ENCODE data around the gene TMEM200A. TPM values are rescaled to one million over a fixed set of nuclear protein-coding genes. Genes with fewer than 3 reads are reported as not detected.

Gene TMEM200A
- total RNA-seq, 2 experiments from 2014 or later = 0.20 TPM

- Mint-ChIP-seq H3K27ac (no peak overlapping the region), H3K4me3 (no peak overlapping the region)
These were observed 15.9 kb downstream of the TMEM200A start for GRCh38 chr6:130381459-130382380.

GRCh38 chr6:130382872-130383490, 17.2 kb downstream of the TMEM200A start:
- DNase-seq (no peak), ATAC-seq (no peak)
- intact Hi-C loops (cut with micrococcal nuclease) = no loop called here
- Mint-ChIP-seq H3K4me1 (ENCODE audit: low read depth) (peaks cover 18% of the 10 kb centered on the region), H3K36me3 (ENCODE audit: low read depth) (no peaks in the 10 kb centered on the region), H3K27ac (no peak overlapping the region), H3K27me3 (no peaks in the 10 kb centered on the region), H3K9me3 (no peaks in the 10 kb centered on the region), H3K4me3 (no peak overlapping the region)
- CTCF ChIA-PET = interaction anchor here (0.9 to 1.8 kb wide), 11 partner anchors 7 to 315 kb away, joined by 3 to 8 read pairs (median 3); no protein-coding TSS in a partner anchor
- TF ChIP-seq CTCF (IDR thresholded peaks at IDR 0.05) = no peak
- POLR2A ChIA-PET = no interaction called here

More at GRCh38 chr6:130381459-130382380, 15.9 kb downstream of the TMEM200A start:
- peak; percentile 42 for DNase-seq
- no peak for TF ChIP-seq CTCF (IDR thresholded peaks at IDR 0.05)
- H3K36me3 Mint-ChIP-seq (ENCODE audit: low read depth) = no peaks in the 10 kb centered on the region
- ATAC-seq = peak; percentile 84
- intact Hi-C loops (cut with micrococcal nuclease) = no loop called here
- H3K9me3 Mint-ChIP-seq = no peaks in the 10 kb centered on the region
- H3K4me1 Mint-ChIP-seq (ENCODE audit: low read depth) = peaks cover 18% of the 10 kb centered on the region
- ChIA-PET CTCF (interaction anchor here (0.6 to 1.8 kb wide), 16 partner anchors 9 to 316 kb away, joined by 3 to 8 read pairs (median 4); partner anchors contain the start of gene TMEM200A), POLR2A (interaction anchor here (1.2 kb wide), 1 partner anchor 8 kb away, joined by 4 read pairs; no protein-coding TSS in a partner anchor)
- no peaks in the 10 kb centered on the region for H3K27me3 Mint-ChIP-seq

- H3K27ac Mint-ChIP-seq = no peak overlapping the region
- no peak for TF ChIP-seq CTCF (IDR thresholded peaks at IDR 0.05)
- DNase-seq (no peak), ATAC-seq (no peak)
- H3K4me1 Mint-ChIP-seq (ENCODE audit: low read depth) = peaks cover 18% of the 10 kb centered on the region
- no peaks in the 10 kb centered on the region for H3K9me3 Mint-ChIP-seq
- no peak overlapping the region for H3K4me3 Mint-ChIP-seq
- CTCF ChIA-PET = interaction anchor here (0.9 to 1.6 kb wide), 2 partner anchors 63 to 313 kb away, joined by 3 to 6 read pairs; no protein-coding TSS in a partner anchor
- intact Hi-C loops (cut with micrococcal nuclease) = no loop called here
- H3K36me3 Mint-ChIP-seq (ENCODE audit: low read depth) = no peaks in the 10 kb centered on the region
- POLR2A ChIA-PET = no interaction called here
- no peaks in the 10 kb centered on the region for H3K27me3 Mint-ChIP-seq
These were observed 19.4 kb downstream of the TMEM200A start for GRCh38 chr6:130385064-130385695.

- H3K9me3 Mint-ChIP-seq = no peaks in the 10 kb centered on the region
- ChIA-PET POLR2A (interaction anchor here (0.6 kb wide), 1 partner anchor 406 kb away, joined by 6 read pairs; no protein-coding TSS in a partner anchor), CTCF (interaction anchor here (1.4 kb wide), 1 partner anchor 309 kb away, joined by 3 read pairs; no protein-coding TSS in a partner anchor)
- TF ChIP-seq CTCF (IDR thresholded peaks at IDR 0.05) = no peak
- no peaks in the 10 kb centered on the region for H3K4me1 Mint-ChIP-seq (ENCODE audit: low read depth)
- ATAC-seq (no peak), DNase-seq (no peak)
- no peaks in the 10 kb centered on the region for H3K36me3 Mint-ChIP-seq (ENCODE audit: low read depth)
- H3K4me3 Mint-ChIP-seq = no peak overlapping the region
- H3K27me3 Mint-ChIP-seq = no peaks in the 10 kb centered on the region
- no peak overlapping the region for H3K27ac Mint-ChIP-seq
- intact Hi-C loops (cut with micrococcal nuclease) = no loop called here
These were observed 23.3 kb downstream of the TMEM200A start for GRCh38 chr6:130389142-130389541.

Measured in activated CD8-positive, alpha-beta T cell treated with anti-CD3 and anti-CD28 coated beads for 36 hours (primary cell).